AG04449 (cell line): ENCODE measurements around the gene ARID2.

ENCODE experiments used
- CTCF ChIA-PET: fragments of 350-600 bp; formaldehyde crosslinking; extraction: SDS; loops from one replicate; lab custom pipeline; 2021; ENCODE audit warnings: antibody characterized with exemption; lab: Yijun Ruan, JAX
- POLR2A ChIA-PET: fragments of 400-600, 350-600 bp; formaldehyde crosslinking; extraction: SDS; loops from one replicate; lab custom pipeline; 2020; ENCODE audit warnings: antibody characterized with exemption, inconsistent platforms; lab: Yijun Ruan, JAX
- DNase-seq: peaks from one replicate; pipeline ENCODE4 v3.0.0-alpha.2; 2010; ENCODE audit warnings: low read depth, low spot score
- H3K4me3 ChIP-seq: 2 replicates; pipeline ENCODE4 v1.5.1; 2011; ENCODE audit warnings: low read depth, mild to moderate bottlenecking, control low read depth, low read length
- CTCF ChIP-seq: IDR thresholded peaks from one replicate; pipeline ENCODE4 v1.5.1; 2011; ENCODE audit warnings: mild to moderate bottlenecking, moderate library complexity, low read length, control low read depth, inconsistent platforms; ENCODE audit not compliant: insufficient read depth; ENCODE audit errors: missing control alignments

The ARID2 gene

GRCh38 chr12:45742590-45742989, 13.1 kb downstream of the ARID2 start:
- POLR2A ChIA-PET = interaction anchor here (0.6 kb wide), 2 partner anchors 68 to 867 kb away, joined by 3 to 4 read pairs; partner anchors contain the start of gene NELL2
- TF ChIP-seq CTCF = no peak
- CTCF ChIA-PET = interaction anchor here (1.4 to 2.1 kb wide), 5 partner anchors 10 to 198 kb away, joined by 4 to 10 read pairs (median 5); partner anchors contain the start of gene ARID2
- H3K4me3 ChIP-seq = no peak overlapping the region
- DNase-seq = no peak

GRCh38 chr12:45743247-45743646, 13.7 kb downstream of the ARID2 start:
- no peak for TF ChIP-seq CTCF
- ChIA-PET CTCF (interaction anchor here (0.6 to 2.1 kb wide), 6 partner anchors 10 to 1333 kb away, joined by 3 to 10 read pairs (median 4); partner anchors contain the start of gene ARID2), POLR2A (interaction anchor here (0.6 kb wide), 1 partner anchor 867 kb away, joined by 3 read pairs; the partner anchor contains the start of gene NELL2)
- no peak overlapping the region for H3K4me3 ChIP-seq
- DNase-seq = no peak

- POLR2A ChIA-PET = interaction anchor here (0.9 kb wide), 1 partner anchor 18 kb away, joined by 3 read pairs; no protein-coding TSS in a partner anchor
- TF ChIP-seq CTCF = peak; percentile 4
- CTCF ChIA-PET = interaction anchor here (0.6 to 6.1 kb wide), 17 partner anchors 10 to 617 kb away, joined by 3 to 54 read pairs (median 4); no protein-coding TSS in a partner anchor
- no peak overlapping the region for H3K4me3 ChIP-seq
- DNase-seq = no peak
Measured at GRCh38 chr12:45745861-45746277, 16.4 kb downstream of the ARID2 start.

GRCh38 chr12:45756666-45757065, 27.2 kb downstream of the ARID2 start:
- H3K4me3 ChIP-seq = no peak overlapping the region
- ChIA-PET CTCF (interaction anchor here (0.6 to 3.2 kb wide), 5 partner anchors 10 to 172 kb away, joined by 3 to 15 read pairs (median 3); no protein-coding TSS in a partner anchor), POLR2A (no interaction called here)
- TF ChIP-seq CTCF = no peak
- no peak for DNase-seq

GRCh38 chr12:45757172-45757571, 27.7 kb downstream of the ARID2 start:
- ChIA-PET CTCF (interaction anchor here (0.6 to 3.2 kb wide), 4 partner anchors 10 to 171 kb away, joined by 3 to 15 read pairs (median 3); no protein-coding TSS in a partner anchor), POLR2A (no interaction called here)
- no peak for DNase-seq
- TF ChIP-seq CTCF = no peak
- H3K4me3 ChIP-seq = no peak overlapping the region

GRCh38 chr12:45760333-45760732, 30.8 kb downstream of the ARID2 start:
- ChIA-PET POLR2A (no interaction called here), CTCF (interaction anchor here (0.7 to 2.5 kb wide), 9 partner anchors 9 to 229 kb away, joined by 3 to 9 read pairs (median 3); no protein-coding TSS in a partner anchor)
- no peak for DNase-seq
- TF ChIP-seq CTCF = no peak
- no peak overlapping the region for H3K4me3 ChIP-seq
